PC-3 (cell line): ENCODE results near the gene GP9.

Experiments used
- CTCF ChIP-seq: fragments of 300-600 bp; sonication (generic); conservative IDR thresholded peaks from 2 replicates; pipeline ENCODE4 v1.5.1; 2017; ENCODE audit warnings: antibody characterized with exemption, low read depth, mild to moderate bottlenecking, low read length
- EZH2 ChIP-seq: fragments of 300-600 bp; sonication (generic); IDR thresholded peaks from one replicate; pipeline ENCODE4 v1.6.1; 2017; ENCODE audit warnings: antibody characterized with exemption, mild to moderate bottlenecking, low read length; ENCODE audit not compliant: unreplicated experiment

- TF ChIP-seq CTCF (no peak), EZH2 (no peak)
Observed at GRCh38 chr3:129058441-129059200, 2.0 kb upstream of the GP9 start.
